ENCODE data around the gene MRLN.

- TF ChIP-seq CTCF (IDR thresholded peaks at IDR 0.05) (no peak), POLR2A (IDR thresholded peaks at IDR 0.05) (no peak)
These were observed 28.3 kb upstream of the MRLN start for GRCh38 chr10:59781511-59781910.
